HEK293 (cell line): ENCODE data around the gene PTGER3.

ENCODE experiments used
- YY1 ChIP-seq: fragments of 450-650 bp; formaldehyde crosslinking; IDR thresholded peaks from 2 replicates; pipeline ENCODE4 v1.5.1; 2018; ENCODE audit warnings: missing biosample characterization, missing genetic modification characterization
- ZBTB20 ChIP-seq: fragments of 450-650 bp; formaldehyde crosslinking; IDR thresholded peaks from 2 replicates; pipeline ENCODE4 v1.5.1; 2016; ENCODE audit warnings: missing biosample characterization, missing genetic modification characterization
- ZNF830 ChIP-seq: fragments of 450-650 bp; IDR thresholded peaks from 2 replicates; pipeline ENCODE4 v1.5.0; 2018; ENCODE audit warnings: missing biosample characterization, missing genetic modification characterization, low read depth, mild to moderate bottlenecking, moderate library complexity
- TF ChIP-seq, protein P1 (sequence below): fragments of 450-650 bp; formaldehyde crosslinking; IDR thresholded peaks from 2 replicates; pipeline ENCODE4 v1.5.1; 2016; ENCODE audit warnings: missing biosample characterization, missing genetic modification characterization

DNA sequence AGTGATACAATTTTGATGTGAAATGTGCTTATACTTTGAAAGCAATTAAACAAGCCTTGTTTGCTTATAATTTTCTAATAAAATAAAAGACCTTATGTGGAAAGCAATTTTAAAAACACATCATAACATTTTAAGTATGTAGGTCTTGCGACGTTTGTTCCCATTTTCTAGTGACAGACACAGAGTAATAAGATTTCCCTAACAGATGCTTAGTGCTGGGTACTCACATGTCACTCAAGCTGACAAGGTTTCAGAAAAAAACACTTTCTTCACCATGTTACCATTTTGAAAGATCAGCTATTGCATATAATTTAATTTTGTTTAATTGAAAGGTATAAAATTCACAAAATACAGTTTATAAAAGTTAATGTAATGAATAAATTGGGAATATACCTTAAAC, 47.3 kb upstream of the PTGER3 start:
- TF ChIP-seq YY1 (tag by site-specific recombination) (no peak), ZNF830 (tag by site-specific recombination) (no peak), ZBTB20 (tag by site-specific recombination) (no peak)
- TF ChIP-seq, protein P1, sequence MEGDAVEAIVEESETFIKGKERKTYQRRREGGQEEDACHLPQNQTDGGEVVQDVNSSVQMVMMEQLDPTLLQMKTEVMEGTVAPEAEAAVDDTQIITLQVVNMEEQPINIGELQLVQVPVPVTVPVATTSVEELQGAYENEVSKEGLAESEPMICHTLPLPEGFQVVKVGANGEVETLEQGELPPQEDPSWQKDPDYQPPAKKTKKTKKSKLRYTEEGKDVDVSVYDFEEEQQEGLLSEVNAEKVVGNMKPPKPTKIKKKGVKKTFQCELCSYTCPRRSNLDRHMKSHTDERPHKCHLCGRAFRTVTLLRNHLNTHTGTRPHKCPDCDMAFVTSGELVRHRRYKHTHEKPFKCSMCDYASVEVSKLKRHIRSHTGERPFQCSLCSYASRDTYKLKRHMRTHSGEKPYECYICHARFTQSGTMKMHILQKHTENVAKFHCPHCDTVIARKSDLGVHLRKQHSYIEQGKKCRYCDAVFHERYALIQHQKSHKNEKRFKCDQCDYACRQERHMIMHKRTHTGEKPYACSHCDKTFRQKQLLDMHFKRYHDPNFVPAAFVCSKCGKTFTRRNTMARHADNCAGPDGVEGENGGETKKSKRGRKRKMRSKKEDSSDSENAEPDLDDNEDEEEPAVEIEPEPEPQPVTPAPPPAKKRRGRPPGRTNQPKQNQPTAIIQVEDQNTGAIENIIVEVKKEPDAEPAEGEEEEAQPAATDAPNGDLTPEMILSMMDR (tag by site-specific recombination), result no peak
